Measurements from ENCODE around the gene ANKHD1.

DNA sequence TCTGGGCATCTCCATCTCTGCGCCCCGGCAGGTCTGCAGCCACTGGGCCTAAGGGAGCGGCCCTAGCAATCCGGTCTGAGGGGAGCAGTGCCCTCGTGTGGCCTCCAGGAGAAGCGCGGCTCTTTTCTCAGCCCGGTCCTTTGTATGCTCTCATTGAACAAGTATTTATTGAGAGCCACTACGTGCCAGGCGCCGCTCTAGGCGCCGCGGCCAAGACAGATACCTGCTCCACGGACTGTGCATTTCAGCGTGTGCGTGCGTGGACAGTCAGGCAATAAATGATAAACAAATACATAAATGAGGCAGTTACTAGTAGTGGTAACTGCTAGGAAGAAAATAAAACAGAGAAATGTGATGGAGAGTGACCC, 43.9 kb upstream of the ANKHD1 start:
- TF ChIP-seq, protein P1, sequence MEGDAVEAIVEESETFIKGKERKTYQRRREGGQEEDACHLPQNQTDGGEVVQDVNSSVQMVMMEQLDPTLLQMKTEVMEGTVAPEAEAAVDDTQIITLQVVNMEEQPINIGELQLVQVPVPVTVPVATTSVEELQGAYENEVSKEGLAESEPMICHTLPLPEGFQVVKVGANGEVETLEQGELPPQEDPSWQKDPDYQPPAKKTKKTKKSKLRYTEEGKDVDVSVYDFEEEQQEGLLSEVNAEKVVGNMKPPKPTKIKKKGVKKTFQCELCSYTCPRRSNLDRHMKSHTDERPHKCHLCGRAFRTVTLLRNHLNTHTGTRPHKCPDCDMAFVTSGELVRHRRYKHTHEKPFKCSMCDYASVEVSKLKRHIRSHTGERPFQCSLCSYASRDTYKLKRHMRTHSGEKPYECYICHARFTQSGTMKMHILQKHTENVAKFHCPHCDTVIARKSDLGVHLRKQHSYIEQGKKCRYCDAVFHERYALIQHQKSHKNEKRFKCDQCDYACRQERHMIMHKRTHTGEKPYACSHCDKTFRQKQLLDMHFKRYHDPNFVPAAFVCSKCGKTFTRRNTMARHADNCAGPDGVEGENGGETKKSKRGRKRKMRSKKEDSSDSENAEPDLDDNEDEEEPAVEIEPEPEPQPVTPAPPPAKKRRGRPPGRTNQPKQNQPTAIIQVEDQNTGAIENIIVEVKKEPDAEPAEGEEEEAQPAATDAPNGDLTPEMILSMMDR (conservative IDR thresholded peaks at IDR 0.05; ENCODE audit: low read length): peak; percentile 93
- no peak for TF ChIP-seq EZH2phosphoT487 (IDR thresholded peaks at IDR 0.05; ENCODE audit: borderline replicate concordance, low read depth, low read length)

Measured in OCI-LY7 (cell line).